ENCODE results near the gene SMG9.

SMG9 gene

GRCh38 chr19:43754503-43755255, at the start of gene SMG9:
TSS of gene SMG9 (minus strand) at chr19:43754962. CDS start at chr19:43750741, 4,221 bp downstream.
- peak; percentile 97 for DNase-seq (ENCODE audit: low spot score)

DNA sequence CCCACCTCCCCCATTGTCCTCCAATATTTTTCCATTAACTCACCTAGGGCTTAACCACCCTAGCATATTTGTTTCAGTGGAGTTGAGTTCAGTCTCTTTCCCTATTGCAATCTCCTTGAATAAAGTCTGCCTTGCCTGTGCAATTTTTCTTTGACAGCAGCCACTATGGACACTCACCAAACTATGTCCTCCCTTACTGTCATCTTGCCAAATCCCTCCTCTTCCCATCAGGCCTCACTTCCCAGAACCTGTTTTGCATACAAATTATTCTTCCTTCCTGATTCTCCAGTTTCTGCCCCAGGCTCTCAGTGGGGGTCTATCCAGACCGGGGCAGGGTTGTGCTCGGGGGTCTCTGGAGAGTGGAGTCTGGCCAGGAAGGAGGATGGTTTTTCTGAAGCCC, 49.7 kb upstream of the SMG9 start:
- DNase-seq (ENCODE audit: low spot score): no peak

DNA sequence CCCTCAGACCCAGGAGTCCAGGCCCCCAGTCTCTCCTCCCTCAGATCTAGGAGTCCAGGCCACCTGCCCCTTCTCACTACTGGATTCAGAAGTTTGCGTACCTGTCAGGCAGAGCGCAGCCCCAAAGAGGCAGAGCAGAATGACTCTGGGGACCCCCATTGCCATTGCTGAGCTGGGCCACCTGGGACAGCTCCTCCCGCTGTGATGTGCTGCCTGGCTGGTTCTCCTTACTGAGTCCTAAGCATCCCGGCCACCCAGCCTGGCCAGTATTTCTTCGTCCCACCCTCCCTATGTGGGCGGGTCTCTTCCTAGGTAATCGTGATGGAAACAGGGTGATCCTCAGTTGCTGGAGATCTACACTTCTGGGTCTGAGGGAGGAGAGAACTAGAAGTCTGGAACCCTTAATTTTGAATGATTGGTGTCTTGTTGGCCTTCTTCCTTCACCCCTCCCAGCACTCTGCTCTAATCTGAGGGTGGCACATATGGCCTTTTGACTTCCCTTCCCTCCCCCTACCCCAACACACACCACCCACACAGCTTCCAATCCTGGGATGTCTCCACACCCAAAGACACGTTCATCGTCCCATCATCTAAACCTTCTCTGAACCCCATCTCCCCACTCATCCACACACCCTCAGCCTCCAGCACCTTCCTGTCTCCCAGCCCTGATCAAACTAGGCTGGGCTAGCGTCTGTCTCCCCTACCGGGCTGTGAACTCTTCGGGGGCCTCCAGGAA, 47.6 kb upstream of the SMG9 start, which contains the start of gene LYPD5:
Gene LYPD5, minus strand, starts transcription at position 232 of the 736 bp plus-strand sequence. Its CDS starts 67 bp downstream, at position 165.
- DNase-seq (ENCODE audit: low spot score): no peak

DNA sequence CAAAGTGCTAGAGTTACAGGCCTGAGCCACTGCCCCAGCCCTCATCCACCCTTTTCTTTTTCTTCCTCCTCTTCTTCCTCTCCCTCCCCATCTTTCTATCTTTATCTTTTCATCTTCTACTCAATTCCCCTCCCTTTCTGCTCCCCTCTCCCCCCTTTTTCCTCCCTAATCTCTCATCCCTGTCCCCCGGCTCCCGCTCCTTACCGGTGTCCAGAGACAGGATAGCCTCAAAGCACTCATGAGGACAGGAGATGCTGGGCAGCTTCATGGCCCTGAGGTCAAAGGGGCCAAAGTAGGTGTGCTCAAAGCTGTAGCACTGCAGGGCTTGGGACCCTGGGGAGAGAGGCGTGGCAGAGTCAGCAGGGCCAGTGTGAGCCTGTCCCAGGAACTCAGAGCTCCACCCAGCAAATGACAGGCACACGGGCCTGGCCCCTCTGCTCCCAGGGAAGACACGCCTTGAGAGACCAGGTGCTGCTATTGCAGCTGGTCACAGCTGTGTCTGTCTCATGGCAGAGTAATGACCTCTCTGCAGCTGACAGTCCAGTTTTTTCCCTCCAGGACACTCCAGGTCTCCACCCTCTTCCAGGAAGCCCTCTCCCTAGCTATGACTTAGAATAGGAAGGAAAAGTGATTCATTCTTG, 44.9 kb upstream of the SMG9 start:
- DNase-seq (ENCODE audit: low spot score): no peak

DNA sequence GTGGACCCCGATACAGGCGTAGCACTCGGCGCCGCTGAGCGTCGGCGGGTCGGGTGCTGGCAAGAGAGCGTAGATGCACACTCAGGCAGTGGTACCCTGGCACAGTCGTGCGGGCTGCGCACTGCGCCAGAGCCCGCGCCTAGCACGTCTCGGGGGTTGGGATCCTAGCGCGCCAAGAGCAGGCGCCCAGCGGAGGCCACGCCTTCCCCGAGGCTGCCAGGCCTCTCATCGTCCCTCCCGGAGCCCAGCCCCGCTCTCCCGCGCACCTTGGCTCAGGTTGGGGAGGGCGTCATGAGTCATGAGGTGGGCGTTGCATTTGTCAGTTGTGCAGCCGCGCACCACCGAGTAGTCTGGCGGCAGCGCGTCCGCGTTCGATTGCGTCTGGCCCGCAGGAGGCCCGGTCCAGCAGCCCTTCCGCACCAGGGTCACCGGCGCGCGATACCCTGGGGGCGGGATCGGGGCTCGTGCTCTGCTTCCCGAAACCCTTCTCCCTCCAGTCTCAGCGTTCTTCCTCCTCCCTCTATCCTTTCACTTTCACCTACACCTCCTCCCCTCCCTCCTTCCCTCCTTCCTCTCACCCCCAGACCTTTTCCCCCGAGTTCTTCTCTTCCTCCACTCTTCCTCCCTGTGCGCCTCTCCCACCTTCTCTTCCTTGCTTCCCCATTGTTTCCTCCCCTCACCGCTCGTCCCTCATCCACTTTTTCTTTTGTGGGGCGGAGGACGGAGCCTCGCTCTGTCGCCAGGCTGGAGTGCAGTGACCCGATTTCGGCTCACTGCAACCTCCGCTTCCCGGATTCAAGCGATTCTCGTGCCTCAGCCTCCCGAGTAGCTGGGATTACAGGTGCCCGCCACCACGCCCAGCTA, 44.0 kb upstream of the SMG9 start:
- DNase-seq (ENCODE audit: low spot score): peak; percentile 86

DNA sequence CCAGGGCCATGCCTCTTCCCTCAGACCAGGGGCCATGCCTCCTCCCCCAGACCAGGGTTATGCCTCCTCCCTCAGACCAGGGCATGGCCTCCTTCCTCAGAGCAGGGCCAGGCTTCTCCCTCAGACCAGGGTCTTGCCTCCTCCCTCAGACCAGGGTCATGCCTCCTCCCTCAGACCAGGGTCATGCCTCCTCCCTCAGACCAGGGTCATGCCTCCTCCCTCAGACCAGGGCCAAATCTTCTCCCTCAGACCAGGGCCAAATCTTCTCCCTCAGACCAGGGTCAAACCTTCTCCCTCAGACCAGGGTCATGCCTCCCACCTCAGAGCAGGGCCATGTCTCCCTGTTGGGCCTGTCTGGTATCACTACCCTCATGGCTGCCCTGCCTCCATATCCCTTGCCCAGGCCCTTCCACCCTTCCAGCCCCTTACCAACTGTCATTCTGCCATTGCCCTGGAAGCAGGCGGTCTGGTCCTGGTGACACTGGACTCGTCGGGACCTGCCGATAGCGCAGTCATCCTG, 43.3 kb upstream of the SMG9 start:
- no peak for DNase-seq (ENCODE audit: low spot score)

DNA sequence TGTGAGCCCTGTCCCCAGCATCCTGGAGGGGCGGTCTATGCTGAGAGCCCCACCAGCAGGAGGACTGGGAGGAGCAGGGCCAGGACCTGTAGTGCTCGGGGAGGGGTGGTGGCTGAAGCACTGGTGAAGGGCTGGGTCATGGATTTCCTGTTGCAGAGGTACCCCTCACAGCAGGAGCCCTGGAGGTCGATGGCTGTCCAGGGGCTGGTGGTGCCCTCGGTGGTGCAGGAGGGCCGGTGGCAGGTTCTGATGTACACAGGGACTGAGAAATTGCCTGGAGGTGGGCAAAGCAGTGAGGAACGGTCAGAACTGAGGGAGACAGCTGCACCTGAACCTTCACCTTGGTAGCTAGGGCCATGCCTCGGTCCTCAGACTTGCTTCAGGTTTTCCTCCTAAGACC, 42.8 kb upstream of the SMG9 start:
- DNase-seq (ENCODE audit: low spot score): no peak

GRCh38 chr19:43797118-43797517, 42.4 kb upstream of the SMG9 start:
- DNase-seq (ENCODE audit: low spot score): no peak

DNA sequence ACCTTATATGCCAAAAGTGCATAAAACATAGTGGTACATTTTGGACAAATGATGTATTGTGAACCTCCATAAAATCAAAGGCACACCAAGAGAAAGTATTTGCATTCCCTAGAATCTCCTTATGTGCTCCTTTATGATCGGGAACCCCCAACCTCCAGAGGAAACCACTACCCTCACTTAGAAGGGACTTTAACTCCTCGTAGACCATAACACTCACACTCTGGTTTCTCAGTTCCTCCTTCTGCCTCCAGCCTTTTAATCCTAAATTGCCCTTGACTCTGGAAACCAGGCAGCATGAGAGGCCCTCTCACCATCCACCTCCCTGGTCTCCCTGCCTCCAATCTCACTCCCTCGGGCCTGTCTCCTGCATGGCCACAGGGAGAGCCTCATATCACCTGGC, 35.8 kb upstream of the SMG9 start:
- no peak for DNase-seq (ENCODE audit: low spot score)

DNA sequence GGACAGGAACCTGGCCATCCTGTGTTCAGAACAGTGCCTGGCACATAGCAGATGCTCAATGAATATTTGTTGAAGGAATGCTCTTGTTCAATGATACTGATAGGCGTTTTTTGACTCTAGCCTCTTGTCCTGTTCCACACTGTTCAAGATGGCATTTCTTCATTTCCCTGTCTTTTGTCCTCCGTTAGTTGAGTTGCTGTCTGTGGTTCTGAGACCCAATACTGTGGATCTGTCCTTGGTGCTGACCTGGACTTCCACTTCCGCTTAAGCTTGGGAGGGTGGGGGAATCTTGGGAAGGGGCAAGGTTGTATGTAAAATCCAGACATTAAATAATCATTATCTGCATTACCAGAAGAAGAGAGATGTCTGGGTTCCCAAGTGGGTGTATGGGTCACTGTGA, 34.3 kb upstream of the SMG9 start:
- no peak for DNase-seq (ENCODE audit: low spot score)

- no peak for DNase-seq (ENCODE audit: low spot score)
Measured at GRCh38 chr19:43786665-43787064, 31.9 kb upstream of the SMG9 start.

DNA sequence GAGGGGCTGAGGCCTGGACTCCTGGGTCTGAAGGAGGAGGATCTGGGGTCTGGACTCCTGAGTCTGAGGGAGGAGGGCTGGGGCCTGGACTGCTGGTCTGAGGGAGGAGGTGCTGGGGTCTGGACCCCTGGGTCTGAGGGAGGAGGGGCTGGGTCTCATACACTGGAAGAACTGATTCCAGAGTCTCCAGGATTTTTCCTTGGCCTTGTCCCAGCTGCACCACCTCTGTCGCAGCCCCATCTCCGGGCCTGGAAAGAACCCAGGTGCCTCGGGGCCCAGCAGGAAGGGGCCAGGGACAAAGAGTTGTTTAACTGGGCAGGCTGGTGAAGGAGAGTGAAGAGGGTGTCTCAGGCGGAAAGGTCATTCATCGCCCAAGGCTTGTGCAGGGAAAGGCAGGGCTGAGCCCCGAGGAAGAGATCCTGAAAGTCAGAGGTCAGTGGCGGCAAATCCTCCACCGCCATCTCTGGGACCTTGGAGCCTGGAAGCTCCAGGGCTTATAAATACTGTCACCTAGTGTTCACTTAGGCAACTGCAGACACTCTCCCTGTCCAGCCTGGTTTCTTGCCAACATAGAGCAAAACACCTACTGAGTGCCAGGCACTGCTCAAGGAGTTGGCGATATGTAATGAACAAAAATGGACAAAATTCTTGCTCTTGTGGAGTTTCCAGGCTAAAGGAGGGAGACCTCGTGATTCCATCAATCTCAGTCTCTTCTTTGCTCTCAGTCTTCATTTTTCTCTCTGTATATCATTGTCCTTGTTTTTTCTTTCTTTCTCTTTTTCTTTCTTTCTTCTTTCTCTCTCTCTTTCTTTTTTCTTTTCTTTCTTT, 30.4 kb upstream of the SMG9 start:
- DNase-seq (ENCODE audit: low spot score): peak; percentile 74

DNA sequence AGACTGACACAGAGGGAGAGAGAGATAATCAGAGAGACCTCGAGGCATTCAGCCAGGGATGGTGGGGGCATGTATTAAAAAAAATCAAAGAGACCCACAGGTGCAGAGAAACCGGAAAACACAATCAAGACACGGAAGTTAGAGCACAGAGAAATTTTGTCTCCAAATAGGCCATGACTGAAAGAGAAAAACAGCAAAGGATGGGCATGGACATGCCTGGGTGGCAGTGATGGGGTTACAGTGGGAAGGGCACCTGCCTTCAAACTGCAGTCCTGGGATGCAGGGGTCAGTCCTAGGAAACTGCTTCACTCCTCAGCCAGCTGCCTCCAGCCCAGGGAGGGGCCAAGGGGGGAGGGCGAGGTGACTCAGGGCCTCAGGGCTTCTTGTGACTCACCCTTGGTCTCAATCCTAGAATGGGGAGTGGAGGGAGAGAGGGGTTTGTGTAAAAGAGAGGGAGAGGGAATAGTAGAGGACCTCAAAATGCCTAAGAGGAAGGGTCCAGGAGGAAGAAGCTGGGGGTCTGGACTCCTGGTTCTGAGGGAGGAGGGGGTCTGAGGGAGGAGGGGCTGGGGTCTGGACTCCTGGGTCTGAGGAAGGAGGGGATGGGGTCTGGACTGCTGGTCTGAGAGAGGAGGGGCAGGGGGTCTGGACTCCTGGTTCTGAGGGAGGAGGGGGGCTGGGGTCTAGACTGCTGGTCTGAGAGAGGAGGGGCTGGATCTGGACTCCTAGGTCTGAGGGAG, 29.6 kb upstream of the SMG9 start:
- DNase-seq (ENCODE audit: low spot score): no peak

DNA sequence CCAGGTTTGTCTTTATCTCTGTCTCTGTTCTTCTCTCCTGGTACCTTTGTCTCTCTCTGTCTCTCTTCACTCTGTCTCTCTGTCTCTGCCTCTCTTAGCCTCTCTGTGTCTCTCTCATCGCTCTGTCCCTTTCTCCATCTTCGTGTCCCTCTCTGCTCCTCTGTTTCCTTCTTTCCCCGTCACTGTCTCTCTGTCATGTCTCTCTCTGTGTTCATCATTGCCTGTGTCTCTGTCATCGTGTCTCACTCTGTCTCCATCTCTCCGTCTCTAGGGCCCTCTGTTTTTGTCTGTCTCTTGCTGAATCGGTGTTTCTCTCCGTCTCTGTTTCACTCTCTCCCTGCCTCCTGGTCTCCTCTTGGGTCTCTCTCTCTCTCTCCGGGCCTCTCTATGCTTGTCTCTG, 28.9 kb upstream of the SMG9 start:
- DNase-seq (ENCODE audit: low spot score): no peak

DNA sequence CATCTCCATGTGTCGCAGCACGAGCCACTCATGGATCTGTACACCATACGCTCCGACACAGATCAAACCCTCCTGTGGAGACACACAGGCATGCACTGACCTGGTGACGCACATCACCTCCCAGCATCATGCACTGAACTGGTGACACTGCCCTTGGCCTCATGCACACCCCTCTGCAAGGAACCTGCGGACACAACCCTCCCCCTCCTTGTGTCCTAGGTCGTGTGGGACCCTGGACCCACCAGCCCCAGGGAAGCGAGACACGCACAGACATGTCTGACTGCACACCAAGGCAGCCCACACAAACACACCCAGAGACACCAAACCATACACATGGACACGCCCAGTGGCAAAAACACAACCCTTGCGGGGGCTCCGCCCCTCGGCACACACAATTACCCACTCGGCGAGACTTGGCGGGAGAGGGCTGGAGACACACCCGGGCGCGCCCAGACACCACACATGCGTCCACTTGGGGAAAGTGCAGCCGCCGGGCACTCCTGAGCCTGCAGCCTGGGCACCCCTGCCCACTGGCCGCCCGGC, 28.0 kb upstream of the SMG9 start:
- DNase-seq (ENCODE audit: low spot score): no peak

DNA sequence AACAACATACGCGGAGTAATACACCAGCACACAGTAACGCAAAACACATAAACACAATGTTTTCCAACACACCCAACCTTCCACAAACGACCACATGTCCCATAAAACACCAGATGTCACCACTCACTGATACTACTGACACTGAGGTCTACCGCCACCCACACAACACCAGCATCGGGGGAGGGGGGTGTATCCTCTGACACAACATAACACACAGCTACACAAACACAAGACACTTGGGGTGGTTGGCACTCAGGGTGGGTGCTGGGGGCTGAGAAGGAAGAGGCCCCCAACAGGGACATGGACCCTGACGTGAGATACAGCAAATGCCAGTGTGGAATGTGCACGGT, 27.5 kb upstream of the SMG9 start:
- DNase-seq (ENCODE audit: low spot score): no peak

DNA sequence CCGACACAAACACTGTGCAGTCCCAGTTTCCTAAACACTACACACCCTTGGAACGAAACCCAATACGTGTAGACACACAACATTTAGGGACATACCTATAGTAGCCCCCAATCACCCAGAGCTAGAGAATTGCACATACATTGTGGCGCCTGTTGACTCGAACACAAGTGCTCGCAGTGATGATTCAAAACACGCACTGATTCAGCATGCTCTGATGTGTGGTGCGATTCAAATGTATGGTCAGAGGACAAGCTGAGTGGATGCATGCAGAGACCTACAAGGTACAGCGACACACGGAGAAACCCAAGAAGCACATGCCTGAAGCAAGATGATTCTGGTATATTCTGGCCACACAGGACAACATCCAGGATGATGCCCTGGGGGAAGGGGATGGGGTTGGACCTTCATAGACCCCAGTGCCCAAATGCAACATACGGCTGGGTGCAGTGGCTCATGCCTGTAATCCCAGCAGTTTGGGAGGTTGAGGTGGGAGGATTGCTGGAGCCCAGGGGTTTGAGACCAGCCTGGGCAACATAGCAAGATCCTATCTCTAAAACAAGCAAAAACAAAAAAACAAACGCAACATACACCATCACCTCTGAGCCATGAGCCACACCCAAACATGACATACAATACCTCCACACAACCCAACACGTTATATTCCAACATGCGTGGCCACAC, 27.0 kb upstream of the SMG9 start:
- DNase-seq (ENCODE audit: low spot score): no peak

GRCh38 chr19:43780706-43781525, 26.2 kb upstream of the SMG9 start, which contains the start of gene KCNN4:
TSS of gene KCNN4 (minus strand) at chr19:43780973. CDS start at chr19:43780861, 112 bp downstream.
- no peak for DNase-seq (ENCODE audit: low spot score)
